RWPE1 (cell line): Measurements from ENCODE around the gene ITGB5.
A peak's percentile ranks its signal among the peaks of the same experiment; 100 is the strongest.

Experiments
- CTCF ChIA-PET: fragments of 350-600 bp; sonication (Branson Sonifier 250); formaldehyde crosslinking; extraction: SDS; loops from one replicate; lab custom pipeline; 2021; lab: Yijun Ruan, JAX
- POLR2A ChIA-PET: fragments of 400-600 bp; formaldehyde crosslinking; extraction: SDS; loops from one replicate; lab custom pipeline; 2020; ENCODE audit warnings: antibody characterized with exemption; ENCODE audit not compliant: low non-redundant PET; lab: Yijun Ruan, JAX
- DNase-seq: peaks from one replicate; pipeline ENCODE4 v3.0.0; 2012; ENCODE audit warnings: low spot score
- H3K27ac ChIP-seq: fragments of 450-650 bp; 2 replicates; pipeline ENCODE4 v1.5.1; 2017
- TF ChIP-seq, protein P1 (sequence below): fragments of 450-650 bp; conservative IDR thresholded peaks from 2 replicates; pipeline ENCODE4 v1.5.1; 2017; ENCODE audit warnings: low read depth, mild to moderate bottlenecking

The ITGB5 gene

DNA sequence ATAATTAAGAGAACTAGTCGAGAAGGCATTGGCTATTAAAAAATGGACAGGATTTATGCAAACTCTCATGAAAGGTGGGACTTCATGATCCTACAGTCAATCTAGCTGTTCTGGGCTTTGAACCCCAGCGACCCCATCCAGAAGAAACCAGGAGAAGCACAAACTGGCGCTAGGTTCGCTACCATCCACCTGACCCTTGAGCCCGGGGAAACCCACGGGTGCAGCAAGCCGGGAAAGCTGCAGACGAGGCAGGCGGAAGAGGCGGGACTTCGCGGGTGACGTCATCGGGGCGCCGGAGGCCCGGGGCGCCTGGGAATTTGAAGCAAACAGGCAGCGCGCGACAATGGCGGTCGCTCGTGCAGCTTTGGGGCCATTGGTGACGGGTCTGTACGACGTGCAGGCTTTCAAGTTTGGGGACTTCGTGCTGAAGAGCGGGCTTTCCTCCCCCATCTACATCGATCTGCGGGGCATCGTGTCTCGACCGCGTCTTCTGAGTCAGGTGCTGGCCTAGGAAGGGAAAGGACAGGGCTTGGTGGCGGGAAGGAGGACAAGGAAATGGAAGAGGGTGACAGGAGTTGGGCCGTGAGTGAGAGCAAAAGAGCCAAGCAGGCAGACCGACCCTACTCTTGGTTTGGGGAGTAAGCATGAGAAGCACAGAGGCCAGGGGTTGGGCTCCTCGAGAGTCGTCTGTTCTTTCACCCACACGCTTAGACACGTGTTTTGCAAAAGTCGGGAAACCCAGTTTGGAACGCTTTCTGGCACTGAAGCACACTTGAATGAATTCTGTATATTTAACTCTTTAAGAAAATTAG lies 156.8 kb downstream of the ITGB5 start, which contains the start of gene UMPS:
TSS of gene UMPS (plus strand) at position 324 of the 812 bp plus-strand sequence. CDS start at position 344, 20 bp downstream.
- ChIA-PET POLR2A (interaction anchor here (0.7 kb wide), 1 partner anchor 56 kb away, joined by 3 read pairs; no protein-coding TSS in a partner anchor), CTCF (interaction anchor here (0.5 to 0.7 kb wide), 2 partner anchors 44 to 119 kb away, joined by 5 read pairs; no protein-coding TSS in a partner anchor)
- peak within 1 kb of the TSS; percentile 65 for H3K27ac ChIP-seq
- peak; percentile 83 for DNase-seq
- TF ChIP-seq, protein P1, sequence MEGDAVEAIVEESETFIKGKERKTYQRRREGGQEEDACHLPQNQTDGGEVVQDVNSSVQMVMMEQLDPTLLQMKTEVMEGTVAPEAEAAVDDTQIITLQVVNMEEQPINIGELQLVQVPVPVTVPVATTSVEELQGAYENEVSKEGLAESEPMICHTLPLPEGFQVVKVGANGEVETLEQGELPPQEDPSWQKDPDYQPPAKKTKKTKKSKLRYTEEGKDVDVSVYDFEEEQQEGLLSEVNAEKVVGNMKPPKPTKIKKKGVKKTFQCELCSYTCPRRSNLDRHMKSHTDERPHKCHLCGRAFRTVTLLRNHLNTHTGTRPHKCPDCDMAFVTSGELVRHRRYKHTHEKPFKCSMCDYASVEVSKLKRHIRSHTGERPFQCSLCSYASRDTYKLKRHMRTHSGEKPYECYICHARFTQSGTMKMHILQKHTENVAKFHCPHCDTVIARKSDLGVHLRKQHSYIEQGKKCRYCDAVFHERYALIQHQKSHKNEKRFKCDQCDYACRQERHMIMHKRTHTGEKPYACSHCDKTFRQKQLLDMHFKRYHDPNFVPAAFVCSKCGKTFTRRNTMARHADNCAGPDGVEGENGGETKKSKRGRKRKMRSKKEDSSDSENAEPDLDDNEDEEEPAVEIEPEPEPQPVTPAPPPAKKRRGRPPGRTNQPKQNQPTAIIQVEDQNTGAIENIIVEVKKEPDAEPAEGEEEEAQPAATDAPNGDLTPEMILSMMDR: no peak

DNA sequence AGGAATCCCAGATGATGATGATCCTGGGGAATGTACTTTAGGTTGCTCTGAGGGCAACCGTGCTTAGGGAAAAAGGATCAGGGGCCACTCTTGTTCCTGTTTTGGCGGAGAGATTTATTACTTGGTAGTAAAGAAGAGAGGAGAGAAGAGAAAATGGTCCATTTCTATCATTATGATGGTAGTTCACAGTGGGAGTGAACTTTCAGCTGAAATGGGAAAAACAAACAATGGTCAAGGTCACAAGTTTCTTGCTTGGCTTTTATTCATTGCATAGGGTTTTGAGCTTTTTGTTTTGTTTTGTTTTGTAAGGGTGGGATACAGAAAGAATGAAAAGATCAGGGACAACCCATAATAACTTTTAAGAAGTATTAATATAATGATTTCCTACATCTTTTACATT lies 164.6 kb downstream of the ITGB5 start:
- CTCF ChIA-PET: no interaction called here
- POLR2A ChIA-PET: no interaction called here
- TF ChIP-seq, protein P1: no peak
- DNase-seq: no peak
- H3K27ac ChIP-seq: no peak overlapping the region

DNA sequence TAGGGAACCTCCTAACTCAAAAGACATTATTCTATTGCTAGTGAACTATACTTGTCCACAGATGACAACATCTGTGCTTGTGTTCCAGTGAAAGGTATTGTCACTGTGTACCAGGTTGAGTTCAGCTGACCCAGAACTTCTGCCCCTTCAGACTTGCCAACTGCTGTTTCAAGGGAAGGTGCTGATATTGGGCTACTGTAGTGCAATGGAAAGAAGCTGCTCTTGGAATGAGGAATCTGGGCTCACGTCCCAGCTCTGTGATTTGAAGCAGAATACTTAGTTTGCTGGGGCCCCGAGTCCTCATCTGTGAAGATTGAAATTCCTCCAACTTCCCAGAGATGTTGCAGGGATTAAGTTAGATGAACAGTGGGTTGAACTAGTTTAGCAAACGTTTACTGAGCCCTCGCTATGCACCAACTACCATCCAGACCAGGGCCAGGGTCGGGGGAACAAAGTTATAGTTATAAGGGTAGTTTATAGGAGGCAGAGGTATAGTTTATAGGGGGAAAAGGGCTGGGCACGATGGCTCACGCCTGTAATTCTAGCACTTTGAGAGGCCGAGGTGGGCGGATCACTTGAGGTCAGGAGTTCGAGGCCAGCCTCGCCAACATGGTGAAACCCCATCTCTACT lies 172.8 kb downstream of the ITGB5 start:
- TF ChIP-seq, protein P1: no peak
- POLR2A ChIA-PET: no interaction called here
- DNase-seq: no peak
- H3K27ac ChIP-seq: no peak overlapping the region
- CTCF ChIA-PET: interaction anchor here (0.6 kb wide), 1 partner anchor 122 kb away, joined by 3 read pairs; no protein-coding TSS in a partner anchor
